ENCODE data around the gene CORO2B.

- TF ChIP-seq CTCF (IDR thresholded peaks at IDR 0.05; ENCODE audit: insufficient read depth, low read length, poor library complexity, severe bottlenecking) = no peak
- no peak for TF ChIP-seq EZH2phosphoT487 (conservative IDR thresholded peaks at IDR 0.05; ENCODE audit: low read length)
Observed at GRCh38 chr15:68636256-68636655, 57.5 kb downstream of the CORO2B start.
